NCI-H524 (cell line): ENCODE results near the gene FKBP5.
A peak's percentile ranks its signal among the peaks of the same experiment; 100 is the strongest.
"Not testable (repeated sequence)": the region's sequence is repeated elsewhere in the genome, so short reads cannot be mapped to it uniquely, and the experiment has no call there.

ENCODE experiments used
- DNase-seq, 2 experiments: peaks; one replicate each; lab custom pipeline; 2025; lab: John Stamatoyannopoulos, UW

Gene FKBP5

GRCh38 chr6:35690006-35690405, 1.3 kb upstream of the FKBP5 start:
- DNase-seq: not testable (repeated sequence)

GRCh38 chr6:35687658-35688604, 784 bp downstream of the FKBP5 start:
- DNase-seq: peak in 1 of 2 experiments; percentile 42

- no peak for DNase-seq
Measured at GRCh38 chr6:35686873-35687555, 1.7 kb downstream of the FKBP5 start.

- DNase-seq: no peak
Measured at GRCh38 chr6:35686436-35686835, 2.3 kb downstream of the FKBP5 start.

GRCh38 chr6:35683267-35683666, 5.4 kb downstream of the FKBP5 start:
- DNase-seq: no peak

GRCh38 chr6:35681298-35681697, 7.4 kb downstream of the FKBP5 start:
- no peak for DNase-seq

- no peak for DNase-seq
Measured at GRCh38 chr6:35679399-35679798, 9.3 kb downstream of the FKBP5 start.

- DNase-seq: no peak
Measured at GRCh38 chr6:35678814-35679213, 9.9 kb downstream of the FKBP5 start.

- no peak for DNase-seq
Measured at GRCh38 chr6:35678021-35678654, 10.6 kb downstream of the FKBP5 start.

- DNase-seq: no peak
Measured at GRCh38 chr6:35677456-35677855, 11.3 kb downstream of the FKBP5 start.

GRCh38 chr6:35675871-35676459, 12.8 kb downstream of the FKBP5 start:
- DNase-seq: no peak

GRCh38 chr6:35674594-35674993, 14.1 kb downstream of the FKBP5 start:
- DNase-seq: peak; percentile 87 to 95

GRCh38 chr6:35673755-35674154, 15.0 kb downstream of the FKBP5 start:
- no peak for DNase-seq

- DNase-seq: not testable (repeated sequence)
Measured at GRCh38 chr6:35673284-35673666, 15.4 kb downstream of the FKBP5 start.

- DNase-seq: not testable (repeated sequence)
Measured at GRCh38 chr6:35670453-35670852, 18.3 kb downstream of the FKBP5 start.

GRCh38 chr6:35669451-35670045, 19.2 kb downstream of the FKBP5 start:
- no peak for DNase-seq

- DNase-seq: no peak
Measured at GRCh38 chr6:35668744-35669450, 19.8 kb downstream of the FKBP5 start.

- no peak for DNase-seq
Measured at GRCh38 chr6:35668096-35668495, 20.6 kb downstream of the FKBP5 start.

- no peak for DNase-seq
Measured at GRCh38 chr6:35665573-35665972, 23.1 kb downstream of the FKBP5 start.

- no peak for DNase-seq
Measured at GRCh38 chr6:35664945-35665344, 23.8 kb downstream of the FKBP5 start.
